ENCODE measurements around the gene XRCC1.
A peak's percentile ranks its signal among the peaks of the same experiment; 100 is the strongest.

The XRCC1 gene

GRCh38 chr19:43511324-43511723 lies 64.0 kb downstream of the XRCC1 start:
- DNase-seq = no peak

- DNase-seq = no peak
These were observed 64.6 kb downstream of the XRCC1 start for GRCh38 chr19:43510713-43511112.

- DNase-seq = no peak
These were observed 67.4 kb downstream of the XRCC1 start for GRCh38 chr19:43507880-43508279.

- DNase-seq = no peak
These were observed 68.7 kb downstream of the XRCC1 start for GRCh38 chr19:43506629-43507028.

GRCh38 chr19:43505941-43506340 lies 69.4 kb downstream of the XRCC1 start:
- no peak for DNase-seq

GRCh38 chr19:43505186-43505456 lies 70.2 kb downstream of the XRCC1 start:
- no peak for DNase-seq

- DNase-seq = no peak
These were observed 70.7 kb downstream of the XRCC1 start, which contains the start of gene PHLDB3 for GRCh38 chr19:43504426-43505185. TSS of gene PHLDB3 (minus strand) at chr19:43504746. CDS start at chr19:43504118, 628 bp downstream.

GRCh38 chr19:43503501-43504425 lies 71.6 kb downstream of the XRCC1 start:
- DNase-seq = peak; percentile 86

- no peak for DNase-seq
These were observed 72.8 kb downstream of the XRCC1 start for GRCh38 chr19:43502419-43502976.

- no peak for DNase-seq
These were observed 73.5 kb downstream of the XRCC1 start for GRCh38 chr19:43501661-43502418.

GRCh38 chr19:43499042-43499441 lies 76.3 kb downstream of the XRCC1 start:
- DNase-seq = no peak

GRCh38 chr19:43498233-43498842 lies 77.0 kb downstream of the XRCC1 start:
- no peak for DNase-seq

- DNase-seq = no peak
These were observed 78.4 kb downstream of the XRCC1 start for GRCh38 chr19:43496960-43497359.

GRCh38 chr19:43495082-43495481 lies 80.2 kb downstream of the XRCC1 start:
- DNase-seq = no peak
